OCI-LY7 (cell line): ENCODE results near the gene ENGASE.

Source experiments
- CTCF ChIP-seq: fragments of 200-600 bp; sonication (generic); conservative IDR thresholded peaks from 2 replicates; pipeline ENCODE4 v1.5.1; 2014; ENCODE audit warnings: mild to moderate bottlenecking, antibody characterized with exemption, low read length, moderate library complexity, mixed read lengths
- EZH2phosphoT487 ChIP-seq: fragments of 200-600 bp; sonication (generic); IDR thresholded peaks from 2 replicates; pipeline ENCODE4 v1.6.1; 2018; ENCODE audit warnings: low read depth, borderline replicate concordance, mild to moderate bottlenecking, mixed run types, antibody characterized with exemption, low read length, moderate library complexity, mixed read lengths

GRCh38 chr17:79093270-79093669 lies 18.6 kb downstream of the ENGASE start:
- no peak for TF ChIP-seq EZH2phosphoT487
- no peak for TF ChIP-seq CTCF
